IMR-90 (cell line): Measurements from ENCODE around the gene NSUN7. TPM values are rescaled to one million over a fixed set of nuclear protein-coding genes. Genes with fewer than 3 reads are reported as not detected.
A peak's percentile ranks its signal among the peaks of the same experiment; 100 is the strongest.

Experiments used
- ATAC-seq: fragments of 200-7000 bp; cut with Tn5 transposase; 2 replicates; pipeline ENCODE4 v1.9.1; 2020; ENCODE audit warnings: low read depth, mild to moderate bottlenecking, moderate library complexity
- BruUV-seq: library from RNA; stranded (reverse); fragments of 400-500 nt; replicated peaks from 2 replicates; lab custom pipeline; 2021; lab: Mats Ljungman, UMichigan
- CTCF ChIA-PET: fragments of 300-600 bp; formaldehyde crosslinking; extraction: SDS; loops from one replicate; lab custom pipeline; 2021; ENCODE audit warnings: antibody characterized with exemption; lab: Yijun Ruan, JAX
- POLR2A ChIA-PET: fragments of 300-600 bp; sonication (Branson Sonifier 250); formaldehyde crosslinking; loops from one replicate; lab custom pipeline; 2022; ENCODE audit warnings: antibody characterized with exemption; ENCODE audit not compliant: unreplicated experiment; lab: Charles Lee
- DNase-seq: peaks from one replicate; pipeline ENCODE4 v3.0.0; 2013
- H2AFZ ChIP-seq: replicated peaks from 2 replicates; pipeline ENCODE3; 2013; ENCODE audit warnings: low read length, mild to moderate bottlenecking; ENCODE audit not compliant: poor library complexity
- H2AK5ac ChIP-seq: 2 replicates; pipeline ENCODE4 v1.6.1; 2013; ENCODE audit warnings: low read depth, low read length, inconsistent platforms
- H2AK9ac ChIP-seq: replicated peaks from 2 replicates; pipeline ENCODE3; 2013; ENCODE audit warnings: mild to moderate bottlenecking, low read depth, low read length, moderate library complexity; ENCODE audit not compliant: poor library complexity
- H2BK120ac ChIP-seq: 2 replicates; pipeline ENCODE4 v1.6.1; 2013; ENCODE audit warnings: low read depth, low read length, inconsistent platforms
- H2BK15ac ChIP-seq: 3 replicates; pipeline ENCODE4 v1.6.1; 2013; ENCODE audit warnings: low read depth, low read length, inconsistent platforms
- H2BK20ac ChIP-seq: 2 replicates; pipeline ENCODE4 v1.6.1; 2013; ENCODE audit warnings: low read depth, mild to moderate bottlenecking, inconsistent platforms, low read length, moderate library complexity
- H2BK5ac ChIP-seq: 2 replicates; pipeline ENCODE4 v1.6.1; 2013; ENCODE audit warnings: mild to moderate bottlenecking, low read depth, low read length, inconsistent platforms; ENCODE audit not compliant: poor library complexity, severe bottlenecking
- H3K14ac ChIP-seq: replicated peaks from 2 replicates; pipeline ENCODE4 v1.6.1; 2013; ENCODE audit warnings: low read depth, low read length, inconsistent platforms
- H3K18ac ChIP-seq: 2 replicates; pipeline ENCODE4 v1.6.1; 2013; ENCODE audit warnings: low read depth, low read length, control low read depth
- H3K23ac ChIP-seq: 2 replicates; pipeline ENCODE4 v1.6.1; 2013; ENCODE audit warnings: low read depth, low read length, inconsistent platforms
- H3K27ac ChIP-seq: 2 replicates; pipeline ENCODE4 v1.5.1; 2013; ENCODE audit warnings: mild to moderate bottlenecking, control low read depth, low read length; ENCODE audit not compliant: insufficient read depth
- H3K27me3 ChIP-seq: 2 replicates; pipeline ENCODE4 v1.6.1; 2013; ENCODE audit warnings: low read length; ENCODE audit not compliant: control insufficient read depth, insufficient read depth
- H3K36me3 ChIP-seq: 2 replicates; pipeline ENCODE4 v1.6.1; 2013; ENCODE audit warnings: low read length, mixed read lengths; ENCODE audit not compliant: control insufficient read depth, insufficient read depth
- H3K4ac ChIP-seq: 2 replicates; pipeline ENCODE4 v1.6.1; 2013; ENCODE audit warnings: low read depth, low read length, inconsistent platforms
- H3K4me1 ChIP-seq: 2 replicates; pipeline ENCODE4 v1.6.1; 2013; ENCODE audit warnings: low read length, mixed read lengths; ENCODE audit not compliant: control insufficient read depth, insufficient read depth
- H3K4me2 ChIP-seq: 2 replicates; pipeline ENCODE4 v1.6.1; 2013; ENCODE audit warnings: low read depth, mild to moderate bottlenecking, control low read depth, low read length, moderate library complexity
- H3K4me3 ChIP-seq: 2 replicates; pipeline ENCODE4 v1.5.1; 2013; ENCODE audit warnings: low read depth, mild to moderate bottlenecking, control low read depth, low read length, moderate library complexity; ENCODE audit not compliant: insufficient read depth
- H3K56ac ChIP-seq: 2 replicates; pipeline ENCODE4 v1.6.1; 2013; ENCODE audit warnings: low read length, inconsistent platforms; ENCODE audit not compliant: insufficient read depth; ENCODE audit errors: extremely low read depth
- H3K79me1 ChIP-seq, 2 experiments: 2 replicates each; pipeline ENCODE4 v1.6.1; 2013; ENCODE audit warnings: low read length in 2 of 2, inconsistent platforms in 1 of 2, low read depth in 1 of 2
- H3K9ac ChIP-seq: 2 replicates; pipeline ENCODE4 v1.6.1; 2013; ENCODE audit warnings: low read depth, low read length, control low read depth
- H3K9me1 ChIP-seq: 2 replicates; pipeline ENCODE4 v1.6.1; 2013; ENCODE audit warnings: low read length, inconsistent platforms; ENCODE audit not compliant: insufficient read depth
- H3K9me3 ChIP-seq: 2 replicates; pipeline ENCODE4 v1.6.1; 2013; ENCODE audit warnings: low read length; ENCODE audit not compliant: control insufficient read depth, insufficient read depth
- H4K20me1 ChIP-seq: 2 replicates; pipeline ENCODE4 v1.6.1; 2013; ENCODE audit warnings: low read length, inconsistent platforms; ENCODE audit not compliant: insufficient read depth
- H4K5ac ChIP-seq: 2 replicates; pipeline ENCODE4 v1.6.1; 2013; ENCODE audit warnings: mild to moderate bottlenecking, low read depth, low read length, control low read depth
- H4K8ac ChIP-seq, 2 experiments: 2 replicates each; pipeline ENCODE4 v1.6.1; 2013; ENCODE audit warnings: low read depth in 2 of 2, low read length in 2 of 2, control low read depth in 1 of 2, inconsistent platforms in 1 of 2
- H4K91ac ChIP-seq: 2 replicates; pipeline ENCODE4 v1.6.1; 2013; ENCODE audit warnings: low read depth, low read length, inconsistent platforms; ENCODE audit not compliant: insufficient read depth
- CHD1 ChIP-seq: IDR thresholded peaks from 2 replicates; pipeline ENCODE4 v1.6.1; 2012; ENCODE audit warnings: low read depth, low read length, improper control_type of control experiment
- CTCF ChIP-seq: conservative IDR thresholded peaks from 2 replicates; pipeline ENCODE4 v1.5.1; 2012; ENCODE audit warnings: mild to moderate bottlenecking, low read depth, low read length, improper control_type of control experiment
- NFE2L2 ChIP-seq: fragments of 150-350 bp; IDR thresholded peaks from 2 replicates; pipeline ENCODE4 v1.6.1; 2016; ENCODE audit warnings: low read depth, mild to moderate bottlenecking, low read length
- RAD21 ChIP-seq: IDR thresholded peaks from 2 replicates; pipeline ENCODE4 v1.6.1; 2012; ENCODE audit warnings: low read length, improper control_type of control experiment
- SMC3 ChIP-seq: fragments of 150-350 bp; IDR thresholded peaks from 2 replicates; pipeline ENCODE4 v1.6.1; 2016; ENCODE audit warnings: low read depth, mild to moderate bottlenecking, antibody characterized with exemption, low read length, moderate library complexity
- WGBS, 2 experiments: methylation state at CpG; one replicate each; pipeline versions ENCODE4 v1.1.5 to v1.1.7; 2013; ENCODE audit warnings: missing lambda C conversion rate in 2 of 2; ENCODE audit not compliant: insufficient read length in 1 of 2; ENCODE audit errors: extremely low coverage in 2 of 2; 5-methylcytosine and 5-hydroxymethylcytosine counted together
- dilution Hi-C: fragments of 300-500 bp; cut with HindIII; formaldehyde crosslinking; loops from one replicate; pipeline ENCODE4 v1.14.3; 2018; ENCODE audit warnings: low sequenced_read_pairs; ENCODE audit not compliant: unreplicated experiment
- in situ Hi-C: fragments of 300-500 bp; cut with MboI; formaldehyde crosslinking; loops from 3 replicates; pipeline ENCODE4 v1.14.3; 2019; ENCODE audit warnings: low sequenced_read_pairs, inconsistent platforms, mixed read lengths
- intact Hi-C: fragments of 100-400 bp; cut with micrococcal nuclease; formaldehyde crosslinking; loops from 2 replicates; pipeline ENCODE4 v1.10.0; 2022
- polyA plus RNA-seq, 3 experiments: library from polyadenylated mRNA; depleted of rRNA; stranded (reverse); fragments of >200 nt; gene quantifications; 2 replicates each; pipeline ENCODE4 v1.2.3, GENCODE V29; 2012; ENCODE audit warnings: low replicate concordance in 1 of 3
- total RNA-seq: library from RNA; depleted of rRNA; stranded (reverse); fragments of >200 nt; gene quantifications from 2 replicates; pipeline ENCODE4 v1.2.3, GENCODE V29; 2012

The NSUN7 gene
- total and polyA plus RNA-seq, 2 of the 4 experiments (the other 2 are of a cell fraction), result not detected

GRCh38 chr4:40840255-40840984, 90.7 kb downstream of the NSUN7 start:
- H3K4me2 ChIP-seq, result no peak overlapping the region
- H2AK5ac ChIP-seq, result peak overlapping the region; percentile 32
- H4K91ac ChIP-seq, result no peak overlapping the region
- H2AFZ ChIP-seq, result no peak overlapping the region
- BruUV-seq, result no TSS peak
- H3K9ac ChIP-seq, result no peak overlapping the region
- no peaks in the 10 kb centered on the region for H3K4me1 ChIP-seq
- H4K5ac ChIP-seq, result no peak overlapping the region
- H3K18ac ChIP-seq, result no peak overlapping the region
- 0 out of 2 replicates have a peak overlapping the region, but pooled peaks have one; percentile 4 for H3K56ac ChIP-seq
- no peak overlapping the region for H2BK5ac ChIP-seq
- H3K23ac ChIP-seq, result no peak overlapping the region
- H2BK20ac ChIP-seq, result peak overlapping the region; percentile 14; the same call in 1 of the 2 replicates
- dilution Hi-C loops (no loop called here), intact Hi-C loops (no loop called here), in situ Hi-C loops (no loop called here)
- ChIA-PET POLR2A (no interaction called here), CTCF (interaction anchor here (0.7 to 1.6 kb wide), 6 partner anchors 10 to 75 kb away, joined by 3 to 6 read pairs (median 4); no protein-coding TSS in a partner anchor)
- H3K4ac ChIP-seq, result no peak overlapping the region
- 92% methylated on average over 2 of the region's 10 CpGs; no CpG with 5 or more reads in 1 of the 2 experiments for WGBS, 2 experiments
- H3K36me3 ChIP-seq, result peaks cover 3% of the 10 kb centered on the region; the same call in 1 of the 2 replicates
- H2AK9ac ChIP-seq, result no peak overlapping the region
- ATAC-seq (no peak), DNase-seq (no peak)
- H4K20me1 ChIP-seq, result no peaks in the 10 kb centered on the region
- H3K4me3 ChIP-seq, result no peak overlapping the region
- TF ChIP-seq CTCF, result no peak
- TF ChIP-seq RAD21, result no peak
- no peak for TF ChIP-seq CHD1
- TF ChIP-seq NFE2L2, result no peak
- no peak for TF ChIP-seq SMC3
- H3K79me1 ChIP-seq, result peaks cover 0 to 7% of the 10 kb centered on the region in 2 experiments; a peak in 2 of 4 replicates
- H3K9me3 ChIP-seq, result no peaks in the 10 kb centered on the region
- no peaks in the 10 kb centered on the region for H3K27me3 ChIP-seq
- H4K8ac ChIP-seq, result no peak overlapping the region
- H3K14ac ChIP-seq, result no peak overlapping the region
- peaks cover 16% of the 10 kb centered on the region; the same call in 1 of the 2 replicates for H3K9me1 ChIP-seq
- H3K27ac ChIP-seq, result no peak overlapping the region
- 0 out of 2 replicates have a peak overlapping the region, but pooled peaks have one; percentile 10 for H2BK120ac ChIP-seq
- H2BK15ac ChIP-seq, result no peak overlapping the region
